Hematopoietic multipotent progenitor cell treated with erythropoietin and hydrocortisone succinate and interleukin-3 and kit ligand, for 6 days (in vitro differentiated cells): ENCODE data around the gene USP10.

Experiments
- DNase-seq: peaks from one replicate; pipeline ENCODE4 v3.0.0-alpha.2; 2015

USP10 gene

GRCh38 chr16:84828322-84828721 is 128.5 kb downstream of the USP10 start:
- DNase-seq, result no peak
